Loucy (cell line): Measurements from ENCODE around the gene TBX10.

Experiments used
- CTCF ChIP-seq: fragments of 200-600 bp; sonication (generic); conservative IDR thresholded peaks from 2 replicates; pipeline ENCODE4 v1.5.1; 2014; ENCODE audit warnings: mild to moderate bottlenecking, antibody characterized with exemption, low read length
- EZH2phosphoT487 ChIP-seq: fragments of 200-600 bp; IDR thresholded peaks from 2 replicates; pipeline ENCODE4 v1.6.1; 2018; ENCODE audit warnings: antibody characterized with exemption, mild to moderate bottlenecking, moderate library complexity, borderline replicate concordance

GRCh38 chr11:67664213-67664585, 24.6 kb upstream of the TBX10 start:
- no peak for TF ChIP-seq CTCF
- TF ChIP-seq EZH2phosphoT487, result no peak
